Measurements from ENCODE around the gene AQP1.

GRCh38 chr7:30932562-30932961 is 20.9 kb downstream of the AQP1 start:
- no peak for TF ChIP-seq CTCF (CRISPR knock-in tag; IDR thresholded peaks at IDR 0.05)
- no peak for TF ChIP-seq U2AF2 (IDR thresholded peaks at IDR 0.05; ENCODE audit: low read depth, low read length)
- TF ChIP-seq ZFP36 (IDR thresholded peaks at IDR 0.05; ENCODE audit: borderline replicate concordance, low read depth, low read length, partially characterized antibody) = no peak
- TF ChIP-seq ARID4A (CRISPR knock-in tag; IDR thresholded peaks at IDR 0.05; ENCODE audit: borderline replicate concordance) = no peak
- no peak for TF ChIP-seq MEIS1 (CRISPR knock-in tag; IDR thresholded peaks at IDR 0.05; ENCODE audit: borderline replicate concordance)
- TF ChIP-seq PTBP1 (IDR thresholded peaks at IDR 0.05; ENCODE audit: low read depth, low read length, poor library complexity, severe bottlenecking) = no peak
- TF ChIP-seq RXRA (CRISPR knock-in tag; IDR thresholded peaks at IDR 0.05) = no peak
- no peak for TF ChIP-seq ZBTB49 (CRISPR knock-in tag; IDR thresholded peaks at IDR 0.05; ENCODE audit: borderline replicate concordance)
- no peak for TF ChIP-seq NR3C1 (CRISPR knock-in tag; IDR thresholded peaks at IDR 0.05)
- no peak for TF ChIP-seq ZFX (CRISPR knock-in tag; IDR thresholded peaks at IDR 0.05; ENCODE audit: low read depth)
- no peak for TF ChIP-seq MAF1 (CRISPR knock-in tag; IDR thresholded peaks at IDR 0.05; ENCODE audit: borderline replicate concordance)
- no peak for TF ChIP-seq ATRX (CRISPR knock-in tag; IDR thresholded peaks at IDR 0.05; ENCODE audit: borderline replicate concordance)
- TF ChIP-seq ZNF558 (CRISPR knock-in tag; IDR thresholded peaks at IDR 0.05; ENCODE audit: borderline replicate concordance) = no peak
